ENCODE measurements around the gene C15orf61. TPM values are rescaled to one million over a fixed set of nuclear protein-coding genes. Genes with fewer than 3 reads are reported as not detected.

C15orf61 gene
- total and polyA plus RNA-seq, 4 donors: 2.1 to 5.8 (median 4.1) TPM

DNA sequence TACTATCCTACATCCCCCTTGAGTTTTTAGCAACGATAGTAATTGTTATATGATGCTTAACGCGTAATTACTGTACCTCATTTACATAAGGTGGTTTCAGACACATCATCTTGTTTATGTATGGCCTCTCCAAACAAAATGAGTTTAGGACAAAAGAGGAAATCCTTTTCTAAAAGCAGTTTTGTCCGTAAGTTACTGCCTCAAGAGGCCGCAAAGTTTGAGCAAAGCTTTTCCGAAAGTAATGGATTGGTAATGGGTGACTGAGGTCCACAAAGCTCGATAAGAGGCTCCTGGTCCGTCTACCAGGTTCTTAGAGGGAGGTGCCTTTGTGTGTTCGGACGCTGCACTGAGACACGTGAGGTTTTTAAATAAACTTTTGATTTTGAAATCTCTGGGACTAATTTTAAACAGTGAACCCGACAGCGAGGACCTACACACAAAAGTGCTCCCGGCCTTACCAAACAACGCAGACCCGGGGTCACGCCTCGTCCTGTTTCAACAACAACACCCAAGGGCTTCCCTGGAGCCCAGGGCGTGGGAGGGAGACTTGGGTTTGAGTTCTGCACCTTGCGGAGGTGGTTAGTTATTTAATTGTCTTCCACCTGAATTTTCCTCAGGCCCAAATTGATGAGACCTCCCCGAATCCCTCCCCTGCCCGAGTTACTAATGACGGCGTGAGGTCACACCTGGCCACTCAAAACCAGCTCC, 456 bp upstream of the C15orf61 start:
- Histone ChIP-seq H3K9me3 (ENCODE audit: control insufficient read depth in 4 of 4, insufficient read depth in 3 of 4, low read length in 3 of 4) (no peaks in the 10 kb centered on the region), H3K4me3 (peak overlapping the region; percentile 78), H3K36me3 (ENCODE audit: control insufficient read depth in 4 of 4, insufficient read depth in 4 of 4, low read length in 4 of 4) (peaks cover 0 to 4% (median 1%) of the 10 kb centered on the region in 4 donors), H3K4me1 (ENCODE audit: control insufficient read depth in 5 of 5, insufficient read depth in 5 of 5, low read length in 5 of 5) (peaks cover 0 to 15% (median 3%) of the 10 kb centered on the region in 5 donors), H3K9ac (ENCODE audit: insufficient read depth in 1 of 2, low read length in 2 of 2) (peak overlapping the region; percentile 57 to 70), H3K27me3 (ENCODE audit: control insufficient read depth in 3 of 3, insufficient read depth in 3 of 3, low read length in 2 of 3) (no peaks in the 10 kb centered on the region), H3K27ac (ENCODE audit: low read depth in 1 of 2, low read length in 1 of 2) (peak overlapping the region; percentile 86 to 99)
- WGBS, 2 donors: 12 to 14% methylated on average over 24 of the region's 24 CpGs
- TF ChIP-seq, protein P1, sequence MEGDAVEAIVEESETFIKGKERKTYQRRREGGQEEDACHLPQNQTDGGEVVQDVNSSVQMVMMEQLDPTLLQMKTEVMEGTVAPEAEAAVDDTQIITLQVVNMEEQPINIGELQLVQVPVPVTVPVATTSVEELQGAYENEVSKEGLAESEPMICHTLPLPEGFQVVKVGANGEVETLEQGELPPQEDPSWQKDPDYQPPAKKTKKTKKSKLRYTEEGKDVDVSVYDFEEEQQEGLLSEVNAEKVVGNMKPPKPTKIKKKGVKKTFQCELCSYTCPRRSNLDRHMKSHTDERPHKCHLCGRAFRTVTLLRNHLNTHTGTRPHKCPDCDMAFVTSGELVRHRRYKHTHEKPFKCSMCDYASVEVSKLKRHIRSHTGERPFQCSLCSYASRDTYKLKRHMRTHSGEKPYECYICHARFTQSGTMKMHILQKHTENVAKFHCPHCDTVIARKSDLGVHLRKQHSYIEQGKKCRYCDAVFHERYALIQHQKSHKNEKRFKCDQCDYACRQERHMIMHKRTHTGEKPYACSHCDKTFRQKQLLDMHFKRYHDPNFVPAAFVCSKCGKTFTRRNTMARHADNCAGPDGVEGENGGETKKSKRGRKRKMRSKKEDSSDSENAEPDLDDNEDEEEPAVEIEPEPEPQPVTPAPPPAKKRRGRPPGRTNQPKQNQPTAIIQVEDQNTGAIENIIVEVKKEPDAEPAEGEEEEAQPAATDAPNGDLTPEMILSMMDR (IDR thresholded peaks at IDR 0.05; ENCODE audit: control extremely low read depth, extremely low read depth): no peak
- DNase-seq: no peak
- ATAC-seq (ENCODE audit: insufficient read depth, low FRiP score): no peak

DNA sequence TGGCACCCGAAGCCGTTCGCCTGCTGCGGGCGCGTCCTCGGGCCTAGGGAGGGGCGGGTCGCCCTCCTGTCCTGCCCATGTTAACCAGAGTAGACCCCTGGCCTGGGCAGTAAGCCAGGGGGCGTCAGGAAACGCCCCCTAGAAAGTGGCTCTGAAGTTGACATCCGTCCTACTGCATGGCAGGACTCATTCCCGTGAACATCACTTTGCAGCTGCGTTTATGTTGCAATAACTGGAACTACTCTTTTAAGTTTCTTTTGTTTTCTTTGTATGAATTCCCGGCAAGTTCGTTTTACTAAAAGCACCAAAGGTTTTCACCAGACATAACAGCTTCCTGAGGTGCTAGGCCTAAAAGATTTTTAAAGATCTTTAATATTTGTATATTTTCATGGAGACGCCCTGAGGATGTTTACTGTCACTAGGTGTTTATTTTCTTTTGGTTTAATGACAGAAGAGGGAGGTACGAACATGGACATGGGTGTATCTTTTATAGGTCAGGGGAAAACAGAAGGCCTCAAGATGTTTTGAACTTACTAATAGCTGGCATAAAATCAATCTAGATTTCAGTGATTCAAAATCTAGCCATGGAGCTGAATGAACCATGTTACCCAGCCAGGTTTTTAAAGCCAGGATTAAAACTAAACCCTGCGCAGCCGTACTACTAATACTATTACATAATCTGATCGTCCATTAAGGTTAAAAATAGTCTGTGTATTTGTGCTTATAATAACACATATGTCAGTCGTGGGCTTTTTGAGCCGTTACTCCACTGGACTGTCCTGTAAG, 1.0 kb downstream of the C15orf61 start:
- Histone ChIP-seq H3K27ac (ENCODE audit: low read depth in 1 of 2, low read length in 1 of 2) (peak overlapping the region; percentile 86 to 99), H3K4me1 (ENCODE audit: control insufficient read depth in 5 of 5, insufficient read depth in 5 of 5, low read length in 5 of 5) (peaks cover 0 to 15% (median 3%) of the 10 kb centered on the region in 5 donors), H3K9ac (ENCODE audit: insufficient read depth in 1 of 2, low read length in 2 of 2) (peak overlapping the region; percentile 47 to 80), H3K27me3 (ENCODE audit: control insufficient read depth in 3 of 3, insufficient read depth in 3 of 3, low read length in 2 of 3) (no peaks in the 10 kb centered on the region), H3K4me3 (peak overlapping the region; percentile 78), H3K36me3 (ENCODE audit: control insufficient read depth in 4 of 4, insufficient read depth in 4 of 4, low read length in 4 of 4) (peaks cover 0 to 2% (median 0%) of the 10 kb centered on the region in 4 donors), H3K9me3 (ENCODE audit: control insufficient read depth in 4 of 4, insufficient read depth in 3 of 4, low read length in 3 of 4) (no peaks in the 10 kb centered on the region)
- TF ChIP-seq, protein P1 (IDR thresholded peaks at IDR 0.05; ENCODE audit: control extremely low read depth, extremely low read depth): no peak
- WGBS, 2 donors: 1% methylated on average over 23 of the region's 23 CpGs
- ATAC-seq (ENCODE audit: insufficient read depth, low FRiP score) (no peak), DNase-seq (peak in 2 of 3 donors; percentile 83 to 86)

DNA sequence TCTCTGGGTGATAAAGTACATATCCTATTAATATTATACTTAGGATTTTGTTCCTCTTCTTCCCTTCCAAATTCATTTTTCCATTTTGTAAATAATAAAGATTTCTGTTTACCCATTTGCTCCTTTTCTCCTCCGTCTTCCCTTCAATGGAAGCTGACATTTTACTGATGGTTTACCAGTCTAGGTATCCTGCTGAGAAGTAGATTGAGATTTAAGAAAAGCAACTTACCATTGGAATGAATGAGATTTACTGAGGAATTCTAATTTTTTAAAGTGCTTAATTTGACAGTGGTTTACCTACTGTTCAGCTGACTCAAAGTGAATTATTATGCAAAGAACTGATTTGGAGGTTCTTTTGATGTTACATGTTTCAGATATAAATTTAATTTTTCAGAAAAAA, 2.4 kb downstream of the C15orf61 start:
- 80 to 84% methylated on average over 1 of the region's 1 CpG for WGBS, 2 donors
- H3K9ac ChIP-seq (ENCODE audit: insufficient read depth in 1 of 2, low read length in 2 of 2): no peak overlapping the region
- H3K4me3 ChIP-seq: no peak overlapping the region
- H3K36me3 ChIP-seq (ENCODE audit: control insufficient read depth in 4 of 4, insufficient read depth in 4 of 4, low read length in 4 of 4): peaks cover 0 to 2% (median 0%) of the 10 kb centered on the region in 4 donors
- no peak overlapping the region for H3K27ac ChIP-seq (ENCODE audit: low read depth in 1 of 2, low read length in 1 of 2)
- DNase-seq (no peak), ATAC-seq (ENCODE audit: insufficient read depth, low FRiP score) (no peak)
- H3K27me3 ChIP-seq (ENCODE audit: control insufficient read depth in 3 of 3, insufficient read depth in 3 of 3, low read length in 2 of 3): no peaks in the 10 kb centered on the region
- no peaks in the 10 kb centered on the region for H3K9me3 ChIP-seq (ENCODE audit: control insufficient read depth in 4 of 4, insufficient read depth in 3 of 4, low read length in 3 of 4)
- TF ChIP-seq, protein P1 (IDR thresholded peaks at IDR 0.05; ENCODE audit: control extremely low read depth, extremely low read depth): no peak
- H3K4me1 ChIP-seq (ENCODE audit: control insufficient read depth in 5 of 5, insufficient read depth in 5 of 5, low read length in 5 of 5): peaks cover 0 to 15% (median 5%) of the 10 kb centered on the region in 5 donors
